ENCODE measurements around the gene ZSCAN2. TPM values are rescaled to one million over a fixed set of nuclear protein-coding genes. Genes with fewer than 3 reads are reported as not detected.

The ZSCAN2 gene
- total RNA-seq, 1 donor from 2014 or later = 26.2 TPM

GRCh38 chr15:84654689-84655453 lies 54.1 kb downstream of the ZSCAN2 start:
- peak overlapping the region; percentile 97 for H3K4me3 Mint-ChIP-seq
- H3K4me1 Mint-ChIP-seq (ENCODE audit: unreplicated experiment) = peaks cover 22% of the 10 kb centered on the region
- H3K27ac Mint-ChIP-seq = peak overlapping the region; percentile 93
- peaks cover 5% of the 10 kb centered on the region for H3K27me3 Mint-ChIP-seq
- DNase-seq (ENCODE audit: extremely low spot score, unreplicated experiment) = no peak
- peaks cover 10% of the 10 kb centered on the region for H3K36me3 Mint-ChIP-seq
- no peaks in the 10 kb centered on the region for H3K9me3 Mint-ChIP-seq
- peak; percentile 74 for TF ChIP-seq CTCF (conservative IDR thresholded peaks at IDR 0.05)

- TF ChIP-seq CTCF (conservative IDR thresholded peaks at IDR 0.05) = no peak
- Mint-ChIP-seq H3K36me3 (peaks cover 5% of the 10 kb centered on the region), H3K27ac (no peak overlapping the region), H3K27me3 (peaks cover 5% of the 10 kb centered on the region), H3K4me3 (peak overlapping the region; percentile 85), H3K4me1 (ENCODE audit: unreplicated experiment) (peaks cover 21% of the 10 kb centered on the region), H3K9me3 (no peaks in the 10 kb centered on the region)
- no peak for DNase-seq (ENCODE audit: extremely low spot score, unreplicated experiment)
Measured at GRCh38 chr15:84656972-84657371, 56.2 kb downstream of the ZSCAN2 start.

GRCh38 chr15:84657748-84658079 lies 56.9 kb downstream of the ZSCAN2 start:
- peak overlapping the region; percentile 50 for H3K27ac Mint-ChIP-seq
- H3K36me3 Mint-ChIP-seq = no peaks in the 10 kb centered on the region
- peaks cover 5% of the 10 kb centered on the region for H3K27me3 Mint-ChIP-seq
- H3K4me3 Mint-ChIP-seq = peak overlapping the region; percentile 85
- no peak for TF ChIP-seq CTCF (conservative IDR thresholded peaks at IDR 0.05)
- no peak for DNase-seq (ENCODE audit: extremely low spot score, unreplicated experiment)
- peaks cover 16% of the 10 kb centered on the region for H3K4me1 Mint-ChIP-seq (ENCODE audit: unreplicated experiment)
- no peaks in the 10 kb centered on the region for H3K9me3 Mint-ChIP-seq

- peak; percentile 78 for TF ChIP-seq CTCF (conservative IDR thresholded peaks at IDR 0.05)
- H3K36me3 Mint-ChIP-seq = no peaks in the 10 kb centered on the region
- H3K27ac Mint-ChIP-seq = peak within 1 kb of the TSS; percentile 73
- no peaks in the 10 kb centered on the region for H3K9me3 Mint-ChIP-seq
- peak; percentile 86 for DNase-seq (ENCODE audit: extremely low spot score, unreplicated experiment)
- peak within 1 kb of the TSS; percentile 85 for H3K4me3 Mint-ChIP-seq
- H3K4me1 Mint-ChIP-seq (ENCODE audit: unreplicated experiment) = peaks cover 16% of the 10 kb centered on the region
- peaks cover 5% of the 10 kb centered on the region for H3K27me3 Mint-ChIP-seq
Measured at GRCh38 chr15:84658080-84658787, 57.4 kb downstream of the ZSCAN2 start, which contains the start of gene NMB. Gene NMB (minus strand): TSS chr15:84658199. CDS start chr15:84658152, 47 bp downstream.

- no peak for DNase-seq (ENCODE audit: extremely low spot score, unreplicated experiment)
- peaks cover 5% of the 10 kb centered on the region for H3K27me3 Mint-ChIP-seq
- no peaks in the 10 kb centered on the region for H3K36me3 Mint-ChIP-seq
- no peak for TF ChIP-seq CTCF (conservative IDR thresholded peaks at IDR 0.05)
- peak overlapping the region; percentile 73 for H3K27ac Mint-ChIP-seq
- peaks cover 16% of the 10 kb centered on the region for H3K4me1 Mint-ChIP-seq (ENCODE audit: unreplicated experiment)
- no peaks in the 10 kb centered on the region for H3K9me3 Mint-ChIP-seq
- peak overlapping the region; percentile 83 for H3K4me3 Mint-ChIP-seq
Measured at GRCh38 chr15:84658788-84659411, 58.1 kb downstream of the ZSCAN2 start.
